B cell (primary cell): ENCODE results near the gene PRRG4. TPM values are rescaled to one million over a fixed set of nuclear protein-coding genes. Genes with fewer than 3 reads are reported as not detected.

Experiments
- ATAC-seq: fragments of 200-7000 bp; cut with Tn5 transposase; one replicate; pipeline ENCODE4 v1.10.0; 2021; ENCODE audit warnings: low read depth, mild to moderate bottlenecking, moderate number of reproducible peaks, moderate library complexity
- CTCF ChIA-PET: fragments of 350-600 bp; sonication (Branson Sonifier 250); formaldehyde crosslinking; loops from one replicate; lab custom pipeline; 2021; ENCODE audit warnings: antibody characterized with exemption, inconsistent platforms; lab: Charles Lee
- POLR2A ChIA-PET: fragments of 350-600 bp; sonication (Branson Sonifier 250); formaldehyde crosslinking; loops from one replicate; lab custom pipeline; 2021; ENCODE audit warnings: antibody characterized with exemption; lab: Charles Lee
- DNase-seq: peaks from one replicate; pipeline ENCODE4 v3.0.0; 2013
- H2AFZ ChIP-seq: 2 replicates; pipeline ENCODE4 v1.6.1; 2012; ENCODE audit warnings: mild to moderate bottlenecking, low read depth, low read length; ENCODE audit not compliant: insufficient read depth, poor library complexity, severe bottlenecking
- H3K27ac ChIP-seq, 2 donors: 1 replicate in 1 of 2; 2 replicates in 1 of 2; pipeline ENCODE4 v1.5.1; 2012 to 2013; ENCODE audit warnings: low read length in 2 of 2, mild to moderate bottlenecking in 2 of 2, moderate library complexity in 1 of 2
- H3K27me3 ChIP-seq, 4 experiments: fragments of 200-600 bp in 1 of 4; sonication (generic) in 1 of 4; replicated peaks in 1 of 4; 1 replicate in 2 of 4; 2 replicates in 2 of 4; pipeline versions ENCODE4 v1.6.1 to v1.7.0; 2013 to 2016; ENCODE audit warnings: low read length in 3 of 4, mild to moderate bottlenecking in 2 of 4, mixed read lengths in 1 of 4, moderate library complexity in 1 of 4; ENCODE audit not compliant: insufficient read depth in 4 of 4, control insufficient read depth in 3 of 4; ENCODE audit errors: control extremely low read depth in 1 of 4
- H3K36me3 ChIP-seq, 2 experiments: replicated peaks in 1 of 2; 1 replicate in 1 of 2; 2 replicates in 1 of 2; pipeline versions ENCODE4 v1.6.1 to v1.7.1; 2013; ENCODE audit warnings: low read length in 1 of 2; ENCODE audit not compliant: insufficient read depth in 2 of 2, control insufficient read depth in 1 of 2; ENCODE audit errors: control extremely low read depth in 1 of 2, extremely low read depth in 1 of 2
- H3K4me1 ChIP-seq, 2 donors: fragments of 200-600 bp in 1 of 2; sonication (generic) in 1 of 2; 1 replicate in 1 of 2; 2 replicates in 1 of 2; pipeline versions ENCODE4 v1.5.1 to v1.6.1; 2013 to 2017; ENCODE audit warnings: low read length in 2 of 2; ENCODE audit not compliant: control insufficient read depth in 2 of 2, insufficient read depth in 2 of 2
- H3K4me2 ChIP-seq: replicated peaks from 2 replicates; pipeline ENCODE3; 2012; ENCODE audit warnings: mild to moderate bottlenecking, low read depth, low read length; ENCODE audit not compliant: poor library complexity, severe bottlenecking
- H3K4me3 ChIP-seq, 5 experiments: fragments of 200-600 bp in 1 of 5; sonication (generic) in 1 of 5; 1 replicate in 3 of 5; 2 replicates in 2 of 5; pipeline versions ENCODE4 v1.5.1 to v1.7.0; 2011 to 2016; ENCODE audit warnings: low read length in 4 of 5, mild to moderate bottlenecking in 4 of 5, low read depth in 2 of 5, control low read depth in 1 of 5, moderate library complexity in 1 of 5; ENCODE audit not compliant: insufficient read depth in 1 of 5; ENCODE audit errors: control extremely low read depth in 1 of 5, extremely low read depth in 1 of 5
- H3K79me2 ChIP-seq: fragments of 200-600 bp; sonication (generic); one replicate; pipeline ENCODE4 v1.6.0; 2016; ENCODE audit warnings: low read length; ENCODE audit not compliant: control insufficient read depth, insufficient read depth
- H3K9ac ChIP-seq: fragments of 200-600 bp; sonication (generic); 2 replicates; pipeline ENCODE4 v1.6.1; 2017; ENCODE audit warnings: mild to moderate bottlenecking, low read length, moderate library complexity
- H3K9me3 ChIP-seq, 3 donors: one replicate each; pipeline versions ENCODE4 v1.6.1 to v1.7.1; 2013; ENCODE audit warnings: low read length in 2 of 3; ENCODE audit not compliant: control insufficient read depth in 2 of 3, insufficient read depth in 1 of 3; ENCODE audit errors: control extremely low read depth in 1 of 3
- H4K20me1 ChIP-seq: 2 replicates; pipeline ENCODE4 v1.6.0; 2012; ENCODE audit warnings: mild to moderate bottlenecking, low read length; ENCODE audit not compliant: insufficient read depth, control insufficient read depth, poor library complexity, severe bottlenecking
- H3K27ac Mint-ChIP-seq: one replicate; pipeline ENCODE4 v1.8.0; 2021; ENCODE audit warnings: mixed read lengths
- H3K27me3 Mint-ChIP-seq: one replicate; pipeline ENCODE4 v1.8.0; 2021; ENCODE audit warnings: mixed read lengths
- H3K4me1 Mint-ChIP-seq: one replicate; pipeline ENCODE4 v1.8.0; 2021; ENCODE audit warnings: mixed read lengths
- H3K4me3 Mint-ChIP-seq: one replicate; pipeline ENCODE4 v1.8.0; 2021; ENCODE audit warnings: mixed read lengths
- H3K9me3 Mint-ChIP-seq: one replicate; pipeline ENCODE4 v1.8.0; 2022; ENCODE audit warnings: mixed read lengths; ENCODE audit not compliant: insufficient read depth
- CTCF ChIP-seq: fragments of 200-600 bp; IDR thresholded peaks from one replicate; pipeline ENCODE4 v1.8.0; 2022; ENCODE audit warnings: antibody characterized with exemption, mild to moderate bottlenecking
- EZH2 ChIP-seq: IDR thresholded peaks from 2 replicates; pipeline ENCODE4 v1.6.1; 2012; ENCODE audit warnings: borderline replicate concordance, low read depth, mild to moderate bottlenecking, moderate library complexity, low read length; ENCODE audit not compliant: insufficient read depth, poor library complexity, severe bottlenecking
- WGBS: methylation state at CpG from one replicate; pipeline ENCODE4 v1.1.5; 2013; ENCODE audit warnings: missing lambda C conversion rate; ENCODE audit not compliant: insufficient coverage; 5-methylcytosine and 5-hydroxymethylcytosine counted together
- intact Hi-C: fragments of 100-400 bp; cut with micrococcal nuclease; formaldehyde crosslinking; loops from one replicate; pipeline ENCODE4 v1.10.0; 2022
- polyA plus RNA-seq: library from polyadenylated mRNA; depleted of rRNA; stranded (reverse); fragments of >200 nt; gene quantifications from 2 replicates; pipeline ENCODE4 v1.2.3, GENCODE V29; 2012
- total RNA-seq, 2 donors: library from RNA; stranded (reverse); fragments of 120-200 nt in 1 of 2; gene quantifications; 1 replicate in 1 of 2; 2 replicates in 1 of 2; pipeline versions ENCODE4 v1.2.3 to v1.2.4, GENCODE V29; 2013 to 2022

Gene PRRG4
- total and polyA plus RNA-seq, 2 donors (not counting 1 experiment from before 2014, with no cell fraction given): 0.07 TPM; not detected in 1

GRCh38 chr11:32838505-32839274, 9.0 kb downstream of the PRRG4 start:
- Histone ChIP-seq H3K9me3 (no peaks in the 10 kb centered on the region), H3K79me2 (no peaks in the 10 kb centered on the region), H3K27me3 (no peaks in the 10 kb centered on the region), H3K4me3 (no peak overlapping the region), H4K20me1 (no peaks in the 10 kb centered on the region), H3K4me2 (no peak overlapping the region), H3K9ac (no peak overlapping the region), H3K27ac (no peak overlapping the region), H3K4me1 (no peaks in the 10 kb centered on the region), H2AFZ (no peak overlapping the region), H3K36me3 (no peaks in the 10 kb centered on the region)
- ChIA-PET POLR2A (interaction anchor here (0.6 kb wide), 1 partner anchor 60 kb away, joined by 6 read pairs; no protein-coding TSS in a partner anchor), CTCF (interaction anchor here (0.7 to 1.0 kb wide), 2 partner anchors 283 to 1646 kb away, joined by 3 to 4 read pairs; no protein-coding TSS in a partner anchor)
- intact Hi-C loops: no loop called here
- no peak overlapping the region for H3K4me3 Mint-ChIP-seq
- H3K4me1 Mint-ChIP-seq: no peaks in the 10 kb centered on the region
- H3K9me3 Mint-ChIP-seq: no peaks in the 10 kb centered on the region
- no peak for TF ChIP-seq EZH2
- no peak for TF ChIP-seq CTCF
- no peak for DNase-seq
- H3K27ac Mint-ChIP-seq: no peak overlapping the region
- ATAC-seq: no peak
- H3K27me3 Mint-ChIP-seq: no peaks in the 10 kb centered on the region
- no CpG with 5 or more reads among the region's 2 CpGs for WGBS

GRCh38 chr11:32839308-32839707, 9.6 kb downstream of the PRRG4 start:
- Mint-ChIP-seq H3K9me3 (no peaks in the 10 kb centered on the region), H3K27me3 (no peaks in the 10 kb centered on the region), H3K27ac (no peak overlapping the region), H3K4me1 (no peaks in the 10 kb centered on the region), H3K4me3 (no peak overlapping the region)
- Histone ChIP-seq H3K4me1 (no peaks in the 10 kb centered on the region), H3K79me2 (no peaks in the 10 kb centered on the region), H3K4me3 (no peak overlapping the region), H2AFZ (no peak overlapping the region), H3K9ac (no peak overlapping the region), H4K20me1 (no peaks in the 10 kb centered on the region), H3K4me2 (no peak overlapping the region), H3K36me3 (no peaks in the 10 kb centered on the region), H3K27ac (no peak overlapping the region), H3K27me3 (no peaks in the 10 kb centered on the region), H3K9me3 (no peaks in the 10 kb centered on the region)
- ATAC-seq (no peak), DNase-seq (no peak)
- no CpG with 5 or more reads among the region's 2 CpGs for WGBS
- ChIA-PET CTCF (interaction anchor here (1.0 kb wide), 1 partner anchor 283 kb away, joined by 3 read pairs; no protein-coding TSS in a partner anchor), POLR2A (interaction anchor here (0.6 kb wide), 1 partner anchor 60 kb away, joined by 6 read pairs; no protein-coding TSS in a partner anchor)
- intact Hi-C loops: no loop called here
- TF ChIP-seq EZH2 (no peak), CTCF (no peak)
